ENCODE results near the gene ANKFN1. TPM values are rescaled to one million over a fixed set of nuclear protein-coding genes. Genes with fewer than 3 reads are reported as not detected.

ANKFN1 gene
- total and polyA plus RNA-seq, 10 of the 15 experiments (the other 5 are each of a cell fraction or from before 2014, with no cell fraction given): 0.19 TPM; not detected in 9

- BruUV-seq (replicated peaks): no TSS peak
- FAIRE-seq (no peak), DNase-seq (ENCODE audit: low read depth, low spot score) (no peak), ATAC-seq (no peak)
- H3K27me3 ChIP-seq (replicated peaks in 1 of 2; ENCODE audit: control insufficient read depth in 2 of 2, insufficient read depth in 2 of 2, low read length in 1 of 2): no peaks in the 10 kb centered on the region; a peak in 1 of 4 replicates
- intact Hi-C loops (cut with micrococcal nuclease; ENCODE audit: unreplicated experiment) (no loop called here), in situ Hi-C loops (cut with MboI) (no loop called here)
- H4K20me1 ChIP-seq (ENCODE audit: control insufficient read depth, insufficient read depth): no peaks in the 10 kb centered on the region
- H3K79me2 ChIP-seq (ENCODE audit: control insufficient read depth, insufficient read depth, low read length): no peaks in the 10 kb centered on the region
- ChIA-PET CTCF (no interaction called here), RAD21 (ENCODE audit: unreplicated experiment) (no interaction called here), POLR2A (no interaction called here), SMC1A (ENCODE audit: uncharacterized antibody, unreplicated experiment) (no interaction called here)
- TF ChIP-seq ZNF384 (IDR thresholded peaks at IDR 0.05; ENCODE audit: borderline replicate concordance, low read depth, low read length): no peak
- no peak for TF ChIP-seq ATF7 (IDR thresholded peaks at IDR 0.05; ENCODE audit: low read depth)
- no peak for TF ChIP-seq YBX1 (IDR thresholded peaks at IDR 0.05)
- TF ChIP-seq KDM1A (IDR thresholded peaks at IDR 0.05; ENCODE audit: borderline replicate concordance): no peak
- TF ChIP-seq BHLHE40 (IDR thresholded peaks at IDR 0.05; ENCODE audit: borderline replicate concordance in 1 of 2, low read depth in 2 of 2, low read length in 1 of 2): no peak
- no peaks in the 10 kb centered on the region for H3K4me1 ChIP-seq (ENCODE audit: control insufficient read depth, insufficient read depth, low read length)
- H3K4me2 ChIP-seq (ENCODE audit: control insufficient read depth, insufficient read depth): no peak overlapping the region
- H3K9me3 ChIP-seq (replicated peaks; ENCODE audit: control insufficient read depth, insufficient read depth, low read length): no peaks in the 10 kb centered on the region
- no peak overlapping the region for H2AFZ ChIP-seq (ENCODE audit: control insufficient read depth, low read depth, low read length)
- WGBS (ENCODE audit: insufficient coverage, insufficient replicate concordance, low lambda C conversion rate, missing lambda C conversion rate): 0% methylated on average over 5 of the region's 5 CpGs
- no peak overlapping the region for H3K27ac ChIP-seq (ENCODE audit: control insufficient read depth, insufficient read depth)
- H3K4me3 ChIP-seq: no peak overlapping the region
- H3K36me3 ChIP-seq (ENCODE audit: control insufficient read depth in 2 of 2, insufficient read depth in 2 of 2, low read length in 1 of 2): no peaks in the 10 kb centered on the region
- no peak overlapping the region for H3K9ac ChIP-seq (ENCODE audit: control insufficient read depth, insufficient read depth, low read length)
These were observed 304.2 kb downstream of the ANKFN1 start for GRCh38 chr17:56457501-56457900.

DNA sequence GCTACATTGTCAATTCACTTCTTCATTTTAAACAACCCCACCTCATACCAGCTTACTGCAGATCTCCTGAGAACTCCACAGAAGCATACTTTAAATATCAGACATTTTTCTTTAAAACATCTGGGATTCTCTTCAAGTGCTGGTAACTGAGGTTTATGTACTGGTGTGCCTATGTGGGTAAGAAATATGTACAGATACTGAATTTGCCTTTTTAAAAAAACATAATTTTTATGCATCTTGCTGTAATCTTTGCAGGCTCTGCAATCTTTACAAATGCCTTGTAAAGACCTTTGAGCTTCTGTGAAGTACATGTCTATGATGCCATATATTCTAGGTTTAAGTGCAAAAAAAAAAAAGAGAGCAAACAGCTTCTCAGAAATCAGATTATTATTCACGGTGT, 312.6 kb downstream of the ANKFN1 start:
- DNase-seq (ENCODE audit: low read depth, low spot score) (no peak), FAIRE-seq (no peak), ATAC-seq (no peak)
- H3K4me2 ChIP-seq (ENCODE audit: control insufficient read depth, insufficient read depth): no peak overlapping the region
- BruUV-seq (replicated peaks): no TSS peak
- H3K9ac ChIP-seq (ENCODE audit: control insufficient read depth, insufficient read depth, low read length): no peak overlapping the region
- H3K36me3 ChIP-seq (ENCODE audit: control insufficient read depth in 2 of 2, insufficient read depth in 2 of 2, low read length in 1 of 2): no peaks in the 10 kb centered on the region
- TF ChIP-seq YY1 (IDR thresholded peaks at IDR 0.05; ENCODE audit: low read depth, low read length): no peak
- TF ChIP-seq TBL1XR1 (IDR thresholded peaks at IDR 0.05; ENCODE audit: low read depth, low read length): no peak
- TF ChIP-seq RELA (IDR thresholded peaks at IDR 0.05; ENCODE audit: borderline replicate concordance, partially characterized antibody): no peak
- ChIA-PET CTCF (no interaction called here), RAD21 (ENCODE audit: unreplicated experiment) (no interaction called here), POLR2A (no interaction called here), SMC1A (ENCODE audit: uncharacterized antibody, unreplicated experiment) (interaction anchor here (1.7 kb wide), 1 partner anchor 11 kb away, joined by 10 read pairs; no protein-coding TSS in a partner anchor)
- no peaks in the 10 kb centered on the region for H3K79me2 ChIP-seq (ENCODE audit: control insufficient read depth, insufficient read depth, low read length)
- 86% methylated on average over 1 of the region's 1 CpG for WGBS (ENCODE audit: insufficient coverage, insufficient replicate concordance, low lambda C conversion rate, missing lambda C conversion rate)
- no peaks in the 10 kb centered on the region; a peak in 1 of 4 replicates for H3K27me3 ChIP-seq (replicated peaks in 1 of 2; ENCODE audit: control insufficient read depth in 2 of 2, insufficient read depth in 2 of 2, low read length in 1 of 2)
- H2AFZ ChIP-seq (ENCODE audit: control insufficient read depth, low read depth, low read length): no peak overlapping the region
- no peak overlapping the region for H3K4me3 ChIP-seq
- no peaks in the 10 kb centered on the region for H3K4me1 ChIP-seq (ENCODE audit: control insufficient read depth, insufficient read depth, low read length)
- intact Hi-C loops (cut with micrococcal nuclease; ENCODE audit: unreplicated experiment): no loop called here
- in situ Hi-C loops (cut with MboI): no loop called here
- no peaks in the 10 kb centered on the region for H4K20me1 ChIP-seq (ENCODE audit: control insufficient read depth, insufficient read depth)
- H3K27ac ChIP-seq (ENCODE audit: control insufficient read depth, insufficient read depth): no peak overlapping the region
- no peaks in the 10 kb centered on the region for H3K9me3 ChIP-seq (replicated peaks; ENCODE audit: control insufficient read depth, insufficient read depth, low read length)
